HepG2 (cell line): Measurements from ENCODE around the gene MAP1LC3B. TPM values are rescaled to one million over a fixed set of nuclear protein-coding genes. Genes with fewer than 3 reads are reported as not detected.

Experiments used
- ATAD3A ChIP-seq: sonication (generic); formaldehyde crosslinking; IDR thresholded peaks from 2 replicates; pipeline ENCODE4 v1.4.0; 2020; ENCODE audit warnings: missing genetic modification reagents
- FOSL2 ChIP-seq: sonication (generic); formaldehyde crosslinking; IDR thresholded peaks from 2 replicates; pipeline ENCODE4 v1.4.0; 2020; ENCODE audit warnings: missing genetic modification reagents
- FOXK2 ChIP-seq: fragments of 450-650 bp; IDR thresholded peaks from 2 replicates; pipeline ENCODE4 v1.6.1; 2016
- GATAD2A ChIP-seq: IDR thresholded peaks from 2 replicates; pipeline ENCODE4 v1.6.1; 2016
- HOXA9 ChIP-seq: sonication (generic); formaldehyde crosslinking; IDR thresholded peaks from 2 replicates; pipeline ENCODE4 v1.8.1; 2022; ENCODE audit warnings: missing genetic modification reagents, mild to moderate bottlenecking, moderate library complexity, borderline replicate concordance
- ISX ChIP-seq: sonication (generic); formaldehyde crosslinking; conservative IDR thresholded peaks from 2 replicates; pipeline ENCODE4 v1.5.0; 2020; ENCODE audit warnings: missing genetic modification reagents
- KDM5A ChIP-seq: fragments of 200-600 bp; sonication (generic); IDR thresholded peaks from 2 replicates; pipeline ENCODE4 v1.7.0; 2018; ENCODE audit warnings: antibody characterized with exemption, mild to moderate bottlenecking, low read length, borderline replicate concordance
- MEF2D ChIP-seq: sonication (generic); formaldehyde crosslinking; IDR thresholded peaks from 2 replicates; pipeline ENCODE4 v1.5.1; 2020; ENCODE audit warnings: mild to moderate bottlenecking, missing genetic modification reagents
- NCOA1 ChIP-seq: sonication (generic); formaldehyde crosslinking; IDR thresholded peaks from 2 replicates; pipeline ENCODE4 v1.9.0; 2021; ENCODE audit warnings: missing genetic modification reagents
- PAX8 ChIP-seq: sonication (generic); formaldehyde crosslinking; IDR thresholded peaks from 2 replicates; pipeline ENCODE4 v1.8.0; 2022; ENCODE audit warnings: mild to moderate bottlenecking, missing genetic modification reagents, borderline replicate concordance
- RAD21 ChIP-seq: fragments of 450-650 bp; formaldehyde crosslinking; IDR thresholded peaks from 2 replicates; pipeline ENCODE4 v1.5.0; 2020; ENCODE audit warnings: mild to moderate bottlenecking
- REPIN1 ChIP-seq: sonication (generic); formaldehyde crosslinking; IDR thresholded peaks from 2 replicates; pipeline ENCODE4 v1.8.0; 2022; ENCODE audit warnings: missing genetic modification reagents, low read depth, mild to moderate bottlenecking, borderline replicate concordance
- TSC22D2 ChIP-seq: sonication (generic); formaldehyde crosslinking; IDR thresholded peaks from 2 replicates; pipeline ENCODE4 v1.5.1; 2020; ENCODE audit warnings: missing genetic modification reagents, mild to moderate bottlenecking, borderline replicate concordance
- ZBTB38 ChIP-seq: sonication (generic); formaldehyde crosslinking; IDR thresholded peaks from 2 replicates; pipeline ENCODE4 v1.5.1; 2020; ENCODE audit warnings: mild to moderate bottlenecking, missing genetic modification reagents
- ZNF160 ChIP-seq: sonication (generic); formaldehyde crosslinking; IDR thresholded peaks from 2 replicates; pipeline ENCODE4 v1.8.0; 2022; ENCODE audit warnings: mild to moderate bottlenecking, inconsistent platforms, missing genetic modification reagents
- ZSCAN25 ChIP-seq: sonication (generic); formaldehyde crosslinking; IDR thresholded peaks from 2 replicates; pipeline ENCODE4 v1.8.0; 2022; ENCODE audit warnings: mild to moderate bottlenecking, missing genetic modification reagents
- polyA plus RNA-seq, 8 experiments: library from polyadenylated mRNA; depleted of rRNA in 3 of 8; stranded (reverse) in 7 of 8; unstranded in 1 of 8; fragments of >200 nt; fragmentation: Illumina TruSeq in 4 of 8; extraction: Trizol in 4 of 8; gene quantifications; 2 replicates each; pipeline versions ENCODE4 v1.2.1 to v1.2.3, GENCODE V29; 2011 to 2016; ENCODE audit warnings: low read depth in 4 of 8, missing spikeins in 1 of 8, mixed read lengths in 1 of 8; ENCODE audit not compliant: insufficient read depth in 1 of 8
- total RNA-seq, 5 experiments: library from RNA; depleted of rRNA; stranded (reverse); fragments of >200 nt; fragmentation: Illumina TruSeq; extraction: Trizol; gene quantifications; 2 replicates each; pipeline ENCODE4 v1.2.3, GENCODE V29; 2016; ENCODE audit warnings: low read depth in 1 of 5
- TF ChIP-seq, protein P1 (sequence below): sonication (generic); formaldehyde crosslinking; IDR thresholded peaks from 2 replicates; pipeline ENCODE4 v1.4.0; 2020; ENCODE audit warnings: missing genetic modification reagents
- TF ChIP-seq, protein P2 (sequence below), 2 experiments: sonication (generic) in 1 of 2; formaldehyde crosslinking in 1 of 2; IDR thresholded peaks; 2 replicates each; pipeline versions ENCODE4 v1.4.0 to v1.6.1; 2016 to 2020; ENCODE audit warnings: borderline replicate concordance in 1 of 2, low read depth in 1 of 2, mild to moderate bottlenecking in 1 of 2, missing genetic modification reagents in 1 of 2
- TF ChIP-seq, protein P3 (sequence below): IDR thresholded peaks from 2 replicates; pipeline ENCODE4 v1.6.1; 2018; ENCODE audit warnings: missing genetic modification reagents
- TF ChIP-seq, protein P4 (sequence below): sonication (generic); formaldehyde crosslinking; IDR thresholded peaks from 2 replicates; pipeline ENCODE4 v1.5.1; 2020; ENCODE audit warnings: mild to moderate bottlenecking, missing genetic modification reagents, moderate library complexity

MAP1LC3B gene
- total and polyA plus RNA-seq, 2 of the 13 experiments (the other 11 are each of a cell fraction or from before 2014, with no cell fraction given): 15.7 to 37.4 TPM

DNA sequence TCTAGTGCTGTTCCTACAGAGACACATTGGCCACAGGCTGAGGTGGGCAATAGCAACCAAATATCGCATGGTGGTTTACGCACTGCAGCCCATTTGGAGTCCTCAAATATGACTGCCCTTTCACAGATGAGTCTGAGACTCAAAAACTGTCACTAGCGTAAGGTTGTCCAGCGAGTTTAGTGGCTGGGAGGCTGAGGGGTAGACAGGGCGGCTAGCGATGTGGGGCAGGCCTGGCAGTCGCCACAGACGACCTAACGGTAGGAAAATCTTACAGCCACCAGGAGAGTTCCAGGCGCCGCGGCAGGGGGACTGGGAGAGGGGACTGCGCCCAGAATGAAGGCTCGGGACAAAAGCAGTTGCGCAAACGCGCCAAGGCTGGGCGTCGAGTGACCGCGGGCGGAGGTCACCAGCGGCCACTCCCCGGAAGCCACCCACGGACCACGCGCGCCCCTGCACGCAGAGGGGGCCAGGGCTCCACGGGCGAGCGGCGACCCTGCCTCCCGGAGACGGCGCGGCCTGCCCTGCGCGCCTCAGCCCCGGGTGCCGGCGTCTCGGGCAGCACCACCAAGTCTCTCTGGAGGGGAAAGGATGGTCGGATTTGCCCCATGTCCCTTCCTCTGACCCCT lies 699 bp upstream of the MAP1LC3B start (continued):
- TF ChIP-seq, protein P1, sequence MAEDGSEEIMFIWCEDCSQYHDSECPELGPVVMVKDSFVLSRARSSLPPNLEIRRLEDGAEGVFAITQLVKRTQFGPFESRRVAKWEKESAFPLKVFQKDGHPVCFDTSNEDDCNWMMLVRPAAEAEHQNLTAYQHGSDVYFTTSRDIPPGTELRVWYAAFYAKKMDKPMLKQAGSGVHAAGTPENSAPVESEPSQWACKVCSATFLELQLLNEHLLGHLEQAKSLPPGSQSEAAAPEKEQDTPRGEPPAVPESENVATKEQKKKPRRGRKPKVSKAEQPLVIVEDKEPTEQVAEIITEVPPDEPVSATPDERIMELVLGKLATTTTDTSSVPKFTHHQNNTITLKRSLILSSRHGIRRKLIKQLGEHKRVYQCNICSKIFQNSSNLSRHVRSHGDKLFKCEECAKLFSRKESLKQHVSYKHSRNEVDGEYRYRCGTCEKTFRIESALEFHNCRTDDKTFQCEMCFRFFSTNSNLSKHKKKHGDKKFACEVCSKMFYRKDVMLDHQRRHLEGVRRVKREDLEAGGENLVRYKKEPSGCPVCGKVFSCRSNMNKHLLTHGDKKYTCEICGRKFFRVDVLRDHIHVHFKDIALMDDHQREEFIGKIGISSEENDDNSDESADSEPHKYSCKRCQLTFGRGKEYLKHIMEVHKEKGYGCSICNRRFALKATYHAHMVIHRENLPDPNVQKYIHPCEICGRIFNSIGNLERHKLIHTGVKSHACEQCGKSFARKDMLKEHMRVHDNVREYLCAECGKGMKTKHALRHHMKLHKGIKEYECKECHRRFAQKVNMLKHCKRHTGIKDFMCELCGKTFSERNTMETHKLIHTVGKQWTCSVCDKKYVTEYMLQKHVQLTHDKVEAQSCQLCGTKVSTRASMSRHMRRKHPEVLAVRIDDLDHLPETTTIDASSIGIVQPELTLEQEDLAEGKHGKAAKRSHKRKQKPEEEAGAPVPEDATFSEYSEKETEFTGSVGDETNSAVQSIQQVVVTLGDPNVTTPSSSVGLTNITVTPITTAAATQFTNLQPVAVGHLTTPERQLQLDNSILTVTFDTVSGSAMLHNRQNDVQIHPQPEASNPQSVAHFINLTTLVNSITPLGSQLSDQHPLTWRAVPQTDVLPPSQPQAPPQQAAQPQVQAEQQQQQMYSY (CRISPR knock-in tag): no peak; the same call in 1 of the 2 replicates
- TF ChIP-seq ZSCAN25 (CRISPR knock-in tag) (peak; percentile 75; the same call in 1 of the 2 replicates), FOSL2 (CRISPR knock-in tag) (no peak), ZBTB38 (CRISPR knock-in tag) (no peak; the same call in 1 of the 2 replicates), RAD21 (peak; percentile 27; the same call in 1 of the 2 replicates), TSC22D2 (CRISPR knock-in tag) (no peak), ISX (CRISPR knock-in tag) (no peak), KDM5A (peak; percentile 60; the same call in 1 of the 2 replicates), PAX8 (no peak), NCOA1 (CRISPR knock-in tag) (peak; percentile 6; the same call in 1 of the 2 replicates), ZNF160 (CRISPR knock-in tag) (no peak), REPIN1 (peak; percentile 39; the same call in 1 of the 2 replicates), GATAD2A (CRISPR knock-in tag) (no peak), MEF2D (no peak), FOXK2 (no peak), HOXA9 (CRISPR knock-in tag) (no peak), ATAD3A (CRISPR knock-in tag) (no peak)
- TF ChIP-seq, protein P2, sequence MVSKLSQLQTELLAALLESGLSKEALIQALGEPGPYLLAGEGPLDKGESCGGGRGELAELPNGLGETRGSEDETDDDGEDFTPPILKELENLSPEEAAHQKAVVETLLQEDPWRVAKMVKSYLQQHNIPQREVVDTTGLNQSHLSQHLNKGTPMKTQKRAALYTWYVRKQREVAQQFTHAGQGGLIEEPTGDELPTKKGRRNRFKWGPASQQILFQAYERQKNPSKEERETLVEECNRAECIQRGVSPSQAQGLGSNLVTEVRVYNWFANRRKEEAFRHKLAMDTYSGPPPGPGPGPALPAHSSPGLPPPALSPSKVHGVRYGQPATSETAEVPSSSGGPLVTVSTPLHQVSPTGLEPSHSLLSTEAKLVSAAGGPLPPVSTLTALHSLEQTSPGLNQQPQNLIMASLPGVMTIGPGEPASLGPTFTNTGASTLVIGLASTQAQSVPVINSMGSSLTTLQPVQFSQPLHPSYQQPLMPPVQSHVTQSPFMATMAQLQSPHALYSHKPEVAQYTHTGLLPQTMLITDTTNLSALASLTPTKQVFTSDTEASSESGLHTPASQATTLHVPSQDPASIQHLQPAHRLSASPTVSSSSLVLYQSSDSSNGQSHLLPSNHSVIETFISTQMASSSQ (IDR thresholded peaks at IDR 0.05; ENCODE audit: low read depth): no peak
- TF ChIP-seq, protein P2 (CRISPR knock-in tag; IDR thresholded peaks at IDR 0.05; ENCODE audit: borderline replicate concordance): no peak
- TF ChIP-seq, protein P3, sequence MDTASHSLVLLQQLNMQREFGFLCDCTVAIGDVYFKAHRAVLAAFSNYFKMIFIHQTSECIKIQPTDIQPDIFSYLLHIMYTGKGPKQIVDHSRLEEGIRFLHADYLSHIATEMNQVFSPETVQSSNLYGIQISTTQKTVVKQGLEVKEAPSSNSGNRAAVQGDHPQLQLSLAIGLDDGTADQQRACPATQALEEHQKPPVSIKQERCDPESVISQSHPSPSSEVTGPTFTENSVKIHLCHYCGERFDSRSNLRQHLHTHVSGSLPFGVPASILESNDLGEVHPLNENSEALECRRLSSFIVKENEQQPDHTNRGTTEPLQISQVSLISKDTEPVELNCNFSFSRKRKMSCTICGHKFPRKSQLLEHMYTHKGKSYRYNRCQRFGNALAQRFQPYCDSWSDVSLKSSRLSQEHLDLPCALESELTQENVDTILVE (CRISPR knock-in tag): no peak
- TF ChIP-seq, protein P4, sequence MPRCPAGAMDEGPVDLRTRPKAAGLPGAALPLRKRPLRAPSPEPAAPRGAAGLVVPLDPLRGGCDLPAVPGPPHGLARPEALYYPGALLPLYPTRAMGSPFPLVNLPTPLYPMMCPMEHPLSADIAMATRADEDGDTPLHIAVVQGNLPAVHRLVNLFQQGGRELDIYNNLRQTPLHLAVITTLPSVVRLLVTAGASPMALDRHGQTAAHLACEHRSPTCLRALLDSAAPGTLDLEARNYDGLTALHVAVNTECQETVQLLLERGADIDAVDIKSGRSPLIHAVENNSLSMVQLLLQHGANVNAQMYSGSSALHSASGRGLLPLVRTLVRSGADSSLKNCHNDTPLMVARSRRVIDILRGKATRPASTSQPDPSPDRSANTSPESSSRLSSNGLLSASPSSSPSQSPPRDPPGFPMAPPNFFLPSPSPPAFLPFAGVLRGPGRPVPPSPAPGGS (CRISPR knock-in tag): no peak; the same call in 1 of the 2 replicates
